NCI-H1092 treated with DMSO at 0.1 percent for 48 hours (cell line): ENCODE measurements around the gene SH3RF1.

Experiments used
- DNase-seq: peaks from one replicate; lab custom pipeline; 2025; lab: John Stamatoyannopoulos, UW

SH3RF1 gene

GRCh38 chr4:169275180-169275579 lies 4.4 kb upstream of the SH3RF1 start:
- no peak for DNase-seq

DNA sequence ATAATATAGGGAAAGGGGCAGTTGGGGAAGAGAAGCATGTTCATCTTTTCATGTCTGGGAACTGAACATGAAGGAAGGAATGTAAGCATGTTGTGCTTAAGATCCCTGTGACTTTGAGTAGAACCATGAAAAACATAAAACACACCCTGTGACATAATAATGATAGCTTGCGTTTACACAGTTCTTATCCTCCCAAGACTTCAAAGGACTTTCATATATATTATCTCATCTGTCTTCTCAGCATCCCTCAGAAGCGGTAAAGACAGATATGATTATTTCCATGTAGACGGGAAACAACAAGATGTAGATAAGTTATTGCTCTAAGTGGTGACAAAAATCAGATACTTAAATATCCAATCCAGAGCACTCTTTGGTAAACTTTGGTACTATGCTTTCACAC lies 3.3 kb upstream of the SH3RF1 start:
- no peak for DNase-seq

DNA sequence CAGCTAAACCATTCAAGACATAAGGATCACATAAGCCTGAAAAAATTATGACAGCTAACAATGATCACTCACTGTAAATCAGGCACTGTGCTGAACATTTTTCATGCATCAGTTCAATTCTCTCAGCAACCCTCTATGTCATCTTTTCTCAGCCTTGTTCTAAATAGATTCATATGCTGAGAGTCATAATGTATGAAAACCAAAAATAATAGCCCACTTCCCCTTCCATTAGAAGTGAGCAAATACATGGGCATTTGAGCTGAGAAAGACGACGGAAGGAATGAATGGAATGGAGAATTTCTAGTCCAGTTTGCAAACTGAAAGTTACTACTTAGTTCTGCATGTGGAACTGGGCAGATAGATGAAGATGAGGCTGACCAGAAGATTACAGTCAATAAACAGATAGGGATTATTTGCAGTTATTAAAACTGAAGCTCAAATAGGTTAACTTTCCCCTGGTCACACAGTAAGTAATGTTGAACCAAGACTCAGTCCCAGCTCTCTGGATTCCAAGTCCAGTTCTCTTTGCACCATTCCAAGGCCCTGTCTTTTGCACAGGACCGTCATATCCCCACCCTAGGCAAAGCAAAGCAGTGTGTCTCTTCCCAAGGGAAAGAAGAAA lies 1.6 kb upstream of the SH3RF1 start:
- no peak for DNase-seq

- no peak for DNase-seq
Observed at GRCh38 chr4:169271692-169272007, 894 bp upstream of the SH3RF1 start.

DNA sequence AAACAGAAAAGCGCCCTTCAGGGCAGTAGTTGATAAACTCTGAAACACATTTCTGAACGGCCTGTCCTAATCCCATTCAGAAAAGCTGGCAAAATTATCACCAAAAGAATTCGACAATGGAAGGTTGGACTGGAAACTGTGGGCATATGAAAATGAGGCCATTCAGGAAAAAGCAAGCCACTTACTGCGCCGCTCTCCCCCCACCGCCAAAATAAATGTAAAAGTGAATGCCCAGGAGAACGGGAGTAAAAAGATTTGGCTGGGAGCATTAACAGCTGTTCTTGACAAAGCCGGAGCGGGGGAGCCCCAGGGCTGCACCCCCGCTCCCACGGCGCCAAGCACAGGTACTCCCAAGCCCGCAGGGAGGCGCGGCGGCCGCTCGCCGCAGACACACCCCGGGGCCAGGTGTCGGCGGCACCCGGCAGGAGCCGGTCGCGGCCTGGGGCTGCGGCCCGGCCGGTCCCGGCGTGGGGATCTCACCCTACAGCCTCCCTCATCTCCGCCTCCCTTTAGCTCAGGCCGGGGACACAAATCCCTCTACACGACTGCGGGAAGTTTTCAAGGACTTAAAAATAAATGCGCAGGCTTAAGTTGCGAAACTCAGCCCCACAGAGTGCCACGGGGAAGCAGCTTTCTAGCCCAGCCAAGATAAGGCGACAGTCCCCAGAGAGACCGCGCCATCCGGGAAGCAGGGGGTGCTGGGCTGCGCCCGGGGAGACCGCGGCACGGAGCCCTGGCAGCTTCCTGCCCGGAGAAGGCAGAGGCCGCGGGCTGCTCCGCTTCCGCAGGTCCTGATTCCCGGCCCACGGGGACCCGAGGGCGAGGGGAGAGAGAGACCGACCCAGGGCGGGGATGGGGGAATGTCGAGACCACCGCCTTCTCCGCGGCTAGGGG lies 593 bp downstream of the SH3RF1 start:
- DNase-seq, result peak; percentile 71

- DNase-seq, result no peak
Observed at GRCh38 chr4:169268951-169269760, 1.6 kb downstream of the SH3RF1 start.

GRCh38 chr4:169267070-169267469 lies 3.7 kb downstream of the SH3RF1 start:
- DNase-seq, result no peak

DNA sequence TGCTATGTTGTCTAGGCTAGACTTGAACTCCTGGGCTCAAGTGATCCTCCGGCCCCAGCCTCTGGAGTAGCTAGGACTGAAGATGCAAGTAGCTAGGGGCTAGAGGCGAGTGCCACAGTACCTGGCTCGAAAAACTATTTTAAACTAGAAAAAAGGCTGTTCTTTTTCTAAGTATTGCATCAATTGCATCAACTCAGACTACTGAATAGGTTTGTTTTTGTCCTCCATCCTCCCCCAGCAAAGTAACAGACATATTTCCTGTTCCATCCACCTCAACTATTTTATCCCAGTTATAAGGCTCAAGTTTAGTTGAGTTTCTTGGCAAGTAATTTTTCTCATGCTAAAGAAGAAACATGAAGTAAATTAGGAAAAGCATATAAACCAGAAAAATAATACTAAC lies 4.1 kb downstream of the SH3RF1 start:
- DNase-seq, result no peak

DNA sequence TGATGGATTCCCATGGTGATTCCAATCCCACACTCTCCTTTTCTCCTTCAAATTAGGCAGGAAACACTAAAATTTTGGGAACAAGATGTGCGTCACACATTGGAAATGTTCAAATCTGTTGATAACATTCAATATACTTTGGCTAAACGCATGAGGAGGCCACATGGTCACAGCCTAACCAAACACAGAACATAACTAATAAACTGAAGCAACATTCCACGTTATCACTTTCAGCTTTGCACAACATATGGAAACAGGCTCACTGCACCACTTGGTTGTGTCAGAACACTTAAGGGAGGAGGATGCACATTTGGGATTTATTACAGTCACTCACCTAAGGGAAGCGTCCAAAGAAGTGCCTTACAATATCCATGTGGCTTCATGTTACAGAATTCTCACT lies 4.7 kb downstream of the SH3RF1 start:
- DNase-seq, result no peak

GRCh38 chr4:169263791-169264392 lies 6.9 kb downstream of the SH3RF1 start:
- DNase-seq, result no peak

- no peak for DNase-seq
Observed at GRCh38 chr4:169260217-169260866, 10.4 kb downstream of the SH3RF1 start.

DNA sequence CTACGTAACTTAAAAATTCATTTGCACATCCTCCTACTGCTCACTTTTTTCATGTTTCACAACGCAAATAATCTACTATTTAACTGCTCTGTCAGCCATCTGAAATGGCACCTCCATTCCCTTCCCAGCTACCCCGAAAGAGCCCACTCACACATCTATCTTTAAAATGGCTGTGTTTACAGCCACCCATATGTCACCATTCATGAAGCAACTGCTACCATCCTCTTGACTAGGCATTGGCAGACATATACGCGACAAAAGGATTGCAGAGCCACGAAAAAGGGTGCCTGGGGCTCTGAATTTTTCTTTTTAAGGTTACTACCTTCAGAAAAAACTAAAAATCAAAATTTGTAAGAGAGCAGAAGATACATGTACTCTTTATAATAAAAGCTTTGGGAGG lies 11.5 kb downstream of the SH3RF1 start:
- no peak for DNase-seq

DNA sequence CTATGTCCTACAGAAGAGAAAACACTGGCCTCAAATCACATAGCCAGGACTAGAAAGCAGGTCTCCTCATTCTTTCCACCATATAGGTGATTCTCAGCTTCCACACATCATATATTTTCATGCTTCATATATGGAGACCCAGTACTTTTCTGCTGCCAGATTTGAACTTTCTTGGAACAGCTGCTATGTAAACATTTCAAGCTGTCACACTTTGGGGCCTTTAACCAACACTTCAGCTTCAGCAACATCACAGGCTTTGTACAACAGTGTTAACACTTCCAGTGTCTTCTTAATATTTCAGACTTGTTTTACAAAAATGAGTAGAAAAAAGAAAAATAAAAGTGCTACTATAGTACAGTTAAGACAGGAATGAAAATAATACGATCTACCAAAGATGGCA lies 12.6 kb downstream of the SH3RF1 start:
- DNase-seq, result no peak

- DNase-seq, result no peak
Observed at GRCh38 chr4:169256856-169257761, 13.6 kb downstream of the SH3RF1 start.

DNA sequence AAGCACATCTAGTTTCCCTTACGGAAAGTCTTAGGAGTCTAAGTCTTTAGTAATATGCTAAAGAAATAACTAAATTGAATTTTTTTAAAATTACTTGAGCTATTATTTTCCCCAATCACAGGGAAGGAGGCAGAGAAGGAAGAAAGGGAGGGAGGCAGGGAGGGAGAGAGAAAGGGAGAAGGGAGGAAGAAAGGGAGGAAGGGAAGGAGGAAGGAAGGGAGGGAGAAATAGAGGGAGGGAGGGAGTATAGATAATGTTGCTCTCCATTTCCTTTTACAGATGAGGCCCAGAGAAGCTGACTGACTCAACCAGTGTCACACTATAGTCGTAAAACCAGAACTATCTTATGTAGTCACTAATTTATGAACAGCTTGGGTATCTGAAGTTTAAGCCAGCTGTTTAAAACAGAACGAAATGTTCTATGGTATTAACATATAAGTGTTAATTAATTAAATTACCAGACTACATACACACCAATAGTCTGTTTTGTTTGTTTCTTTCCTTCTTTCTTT lies 14.6 kb downstream of the SH3RF1 start:
- DNase-seq, result no peak

DNA sequence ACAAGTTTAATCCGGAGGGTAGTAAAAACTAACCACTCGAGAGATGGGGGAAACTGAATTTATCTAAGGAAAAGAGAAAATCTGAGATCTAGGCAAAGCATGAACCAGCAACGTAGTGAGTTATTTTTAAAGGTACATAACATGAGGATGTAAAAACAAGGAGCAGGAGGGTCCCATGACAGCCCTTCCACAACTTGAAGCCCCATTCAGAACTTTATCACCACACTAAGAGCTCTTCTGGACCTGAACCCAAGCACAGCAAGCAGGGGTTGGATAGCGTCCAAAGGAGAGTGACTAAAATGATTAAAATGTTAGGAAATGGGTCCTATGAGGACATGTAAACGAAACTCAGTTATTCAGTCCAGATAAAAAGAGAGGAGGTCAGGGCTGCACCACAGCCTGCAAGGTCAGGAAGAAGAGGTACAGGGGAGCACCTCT lies 16.2 kb downstream of the SH3RF1 start:
- DNase-seq, result no peak

DNA sequence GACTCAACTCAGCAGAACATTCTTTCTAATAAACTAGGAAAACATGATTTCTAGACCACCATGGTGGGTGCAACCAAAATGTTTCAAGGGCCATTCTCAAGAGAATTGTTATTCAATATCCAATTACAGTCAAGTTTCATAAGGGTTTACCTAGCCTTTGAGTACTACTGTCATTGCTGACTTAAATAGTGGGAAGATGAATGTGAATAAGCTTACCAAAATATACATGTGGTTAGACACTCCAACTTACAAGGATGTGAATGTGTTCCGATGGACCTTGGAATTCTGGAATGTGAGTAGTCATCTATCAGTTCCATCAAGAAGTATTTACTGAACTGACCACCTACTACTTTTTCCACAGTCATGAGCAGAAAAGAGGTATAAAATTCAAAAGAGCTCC lies 16.9 kb downstream of the SH3RF1 start:
- no peak for DNase-seq

GRCh38 chr4:169253113-169253671 lies 17.6 kb downstream of the SH3RF1 start:
- DNase-seq, result no peak

DNA sequence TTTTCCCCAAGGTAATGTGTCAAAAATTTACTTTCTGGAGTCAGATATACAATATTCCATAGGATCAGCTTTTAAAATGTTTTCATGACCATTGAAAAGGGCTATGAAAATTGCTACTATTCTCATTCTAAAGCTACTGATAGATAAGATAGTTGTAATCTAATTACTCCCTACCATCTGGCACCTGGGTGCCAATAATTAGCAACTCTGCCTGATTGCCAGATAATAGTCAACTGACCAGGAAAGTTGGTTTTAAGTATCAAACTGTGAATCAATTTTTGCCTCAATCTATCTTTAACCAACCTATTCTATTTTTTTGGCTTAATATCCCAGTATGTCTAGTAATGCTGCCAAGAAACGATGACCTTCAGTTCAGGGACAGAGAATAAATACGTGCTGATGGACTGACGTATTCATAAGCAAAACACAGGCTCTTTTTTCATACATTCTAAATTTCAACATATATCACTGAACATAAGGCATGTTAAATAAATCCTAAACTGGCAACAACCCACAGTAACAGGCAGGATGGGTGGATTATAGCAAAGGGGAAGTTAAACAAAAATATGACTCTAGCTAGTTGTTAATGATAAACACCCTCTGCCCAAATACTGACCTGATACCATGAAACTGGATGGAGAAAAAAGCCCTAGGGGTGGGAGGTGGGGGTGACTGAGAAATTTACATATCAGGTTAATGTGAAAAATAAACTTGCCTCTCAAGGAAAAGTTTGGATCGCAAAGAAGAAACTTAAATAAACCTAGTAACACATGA lies 18.2 kb downstream of the SH3RF1 start:
- no peak for DNase-seq
